Dedifferentiated amniotic fluid mesenchymal stem cell (primary cell): ENCODE measurements around the gene NTRK3.

ENCODE experiments used
- DNase-seq: peaks from one replicate; pipeline ENCODE4 v3.0.0-alpha.2; 2016; ENCODE audit errors: extremely low spot score

Gene NTRK3

DNA sequence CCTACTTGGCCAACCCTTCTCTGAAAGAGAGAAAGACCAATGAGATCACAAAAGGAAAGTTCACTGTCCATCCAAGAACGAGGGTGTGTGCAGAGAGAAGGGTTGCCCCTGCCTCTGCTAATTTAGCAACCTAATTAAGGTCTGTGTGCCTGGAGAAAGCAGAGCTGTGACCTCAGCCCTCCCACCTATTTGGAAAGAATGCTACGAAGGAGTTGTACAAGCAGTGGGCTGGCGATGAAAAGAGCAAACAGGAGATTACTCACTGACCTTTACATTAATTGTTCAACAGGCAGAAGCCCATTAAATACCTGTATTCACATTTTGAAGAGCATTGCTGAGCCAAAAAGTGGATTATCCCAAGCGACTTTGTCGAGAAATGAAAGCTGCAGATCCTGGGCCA is 314.9 kb downstream of the NTRK3 start:
- DNase-seq = no peak

DNA sequence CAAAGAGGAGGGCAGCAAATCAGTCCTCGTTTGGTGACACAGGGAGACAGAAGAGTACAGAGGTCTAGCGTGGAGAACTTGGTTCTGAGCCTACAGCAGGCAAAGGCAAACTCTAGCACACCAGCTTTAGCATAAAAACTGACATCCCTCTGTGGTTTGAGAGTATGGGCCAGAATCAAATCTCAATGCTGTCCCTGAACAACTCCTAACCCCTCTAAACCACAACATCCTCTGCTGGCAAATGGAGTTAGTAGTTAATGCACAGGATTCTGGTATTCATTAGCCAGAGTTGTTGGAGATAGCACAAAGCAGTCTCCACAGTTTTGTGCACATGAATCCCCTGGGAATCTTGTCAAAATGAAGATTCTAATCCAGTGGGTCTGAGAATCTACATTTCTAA is 315.8 kb downstream of the NTRK3 start:
- no peak for DNase-seq

DNA sequence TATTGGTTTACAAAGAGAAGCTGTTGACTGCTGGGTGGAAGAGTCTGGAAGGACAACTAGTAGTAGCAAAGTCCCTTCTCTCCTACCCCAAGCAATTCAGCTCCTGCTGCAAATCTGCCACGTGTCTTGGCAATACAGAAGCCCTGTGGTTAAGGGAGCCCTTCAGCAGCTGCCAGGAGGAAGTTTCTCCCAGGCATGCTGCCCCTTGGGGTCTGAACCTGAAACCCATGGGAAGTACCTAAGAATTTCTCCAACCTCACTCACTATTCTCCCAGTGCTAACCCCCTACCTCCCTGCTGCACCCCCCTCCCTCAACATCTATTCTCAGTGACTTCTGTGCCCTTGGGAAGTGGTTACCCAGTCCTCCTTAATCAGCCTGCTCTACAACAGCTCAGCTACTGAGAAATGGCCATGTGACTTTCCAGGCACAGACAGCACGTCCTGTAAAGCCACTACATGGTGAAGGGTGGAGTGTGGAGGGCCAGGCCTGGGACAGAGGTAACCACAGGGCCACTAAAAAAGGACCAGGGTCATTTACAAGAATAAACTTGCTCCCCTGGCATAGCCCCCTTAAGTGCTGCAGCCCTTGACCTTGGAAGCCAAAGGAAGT is 316.6 kb downstream of the NTRK3 start:
- no peak for DNase-seq

DNA sequence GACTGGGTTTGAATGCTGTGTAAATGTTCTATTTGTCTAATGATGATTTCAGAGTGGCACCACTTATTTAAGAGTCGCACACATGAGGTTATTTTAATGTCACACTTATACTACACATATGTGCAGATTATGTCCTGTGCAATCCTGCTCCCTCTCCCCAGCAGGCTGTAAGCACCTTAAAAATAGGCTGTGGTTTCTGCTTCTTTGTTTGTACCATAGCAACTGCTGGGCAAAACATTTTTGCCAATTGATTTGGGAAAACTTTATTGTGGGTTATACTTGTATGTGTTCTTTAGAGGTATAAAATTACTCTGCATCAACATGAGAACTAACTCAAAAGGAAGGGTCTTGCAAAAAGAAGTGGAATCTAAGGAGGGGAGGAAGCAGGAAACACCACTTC is 318.5 kb downstream of the NTRK3 start:
- DNase-seq = no peak

DNA sequence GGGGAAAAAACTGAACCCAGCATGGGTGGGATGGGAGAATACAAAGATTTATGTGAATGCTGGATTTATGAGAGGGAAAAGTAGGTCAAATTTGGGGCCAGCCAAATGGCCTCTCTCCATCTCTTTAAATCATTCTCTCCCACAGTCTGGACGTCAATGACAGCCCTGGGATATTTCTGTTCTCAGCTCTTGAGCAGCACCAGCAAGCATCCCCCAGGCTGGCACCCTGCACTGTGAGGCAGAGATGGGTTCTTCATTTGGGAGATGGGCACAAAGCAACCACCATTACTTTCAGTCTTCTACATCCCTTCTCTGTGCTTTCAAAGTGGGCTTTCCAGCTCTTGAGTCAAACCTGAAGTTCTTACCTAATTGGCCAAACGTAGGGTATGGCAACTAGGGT is 321.0 kb downstream of the NTRK3 start:
- no peak for DNase-seq

DNA sequence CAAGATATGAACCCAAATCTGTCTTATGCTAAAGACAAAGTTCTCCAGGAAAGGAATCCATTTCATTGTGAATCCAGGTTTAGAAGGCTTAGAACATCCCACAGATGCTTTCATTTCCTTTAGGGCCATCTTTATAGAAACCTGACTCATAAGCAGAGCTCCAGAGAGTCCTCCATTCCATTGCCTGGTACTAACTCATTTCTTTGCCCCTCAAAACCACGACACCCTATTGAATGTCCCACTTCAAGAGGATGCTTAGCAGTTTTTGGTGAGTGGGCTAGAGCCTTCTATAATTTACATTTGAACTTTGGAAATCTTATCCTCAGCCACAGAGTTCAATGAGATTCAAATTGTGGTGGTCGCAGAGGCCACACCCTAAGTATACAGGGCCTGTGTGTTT is 325.0 kb downstream of the NTRK3 start:
- DNase-seq = no peak

DNA sequence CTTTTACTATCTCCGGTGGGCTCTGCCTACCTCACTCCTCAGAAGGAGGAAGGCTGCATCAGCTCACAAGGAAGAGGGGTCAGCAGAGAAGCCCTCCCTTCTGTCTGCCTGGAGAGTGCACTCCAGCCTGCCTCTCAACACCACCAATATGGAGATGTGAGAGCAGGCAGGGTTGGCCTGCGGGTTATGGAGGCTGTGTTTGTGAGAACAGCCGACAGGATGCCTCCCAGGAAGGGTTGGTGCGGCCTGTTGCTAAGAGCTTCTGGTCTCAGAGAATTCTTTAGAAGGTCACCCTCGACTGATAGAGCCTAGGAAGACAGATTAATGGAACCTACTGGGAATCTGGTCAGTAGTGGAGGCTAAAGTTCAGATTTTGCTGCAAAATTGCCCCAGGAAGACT is 326.1 kb downstream of the NTRK3 start:
- no peak for DNase-seq

DNA sequence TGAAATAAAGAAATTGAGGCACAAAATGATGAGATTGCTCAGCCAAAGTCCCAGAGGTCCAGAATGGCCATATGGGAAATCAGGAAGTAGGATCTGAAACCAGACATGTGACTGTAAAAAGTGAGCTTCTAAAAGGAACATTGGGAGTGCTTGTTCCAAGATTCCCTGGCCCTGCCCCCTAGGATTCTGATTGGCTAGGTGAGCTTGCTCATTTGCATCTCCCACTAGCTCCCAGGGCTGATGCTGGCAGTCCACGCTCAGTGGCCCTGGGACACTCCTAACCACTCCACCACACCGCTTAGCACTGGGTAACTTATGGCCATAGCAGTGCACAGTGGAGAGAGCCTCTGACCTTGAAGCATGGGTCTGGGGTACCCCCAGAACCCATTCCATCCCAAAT is 326.7 kb downstream of the NTRK3 start:
- no peak for DNase-seq

DNA sequence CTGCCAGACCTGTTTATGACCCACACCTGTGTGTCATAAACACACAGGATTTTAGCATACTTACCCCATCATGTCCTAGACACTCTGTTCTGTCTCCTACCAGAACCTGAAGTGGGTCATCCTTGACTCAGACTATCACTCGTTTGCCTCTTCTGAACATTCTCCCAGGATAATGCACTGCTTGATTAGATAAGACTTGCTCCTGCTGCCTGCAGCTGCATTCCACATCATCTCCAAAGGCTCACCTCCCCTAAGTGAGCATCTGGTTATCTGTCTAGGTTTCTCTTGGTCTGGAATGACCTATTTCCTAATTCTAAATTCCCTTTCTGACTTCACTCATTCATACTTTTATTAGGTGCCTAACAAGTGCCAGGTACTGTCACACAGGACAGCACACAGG is 332.1 kb downstream of the NTRK3 start:
- DNase-seq = no peak

DNA sequence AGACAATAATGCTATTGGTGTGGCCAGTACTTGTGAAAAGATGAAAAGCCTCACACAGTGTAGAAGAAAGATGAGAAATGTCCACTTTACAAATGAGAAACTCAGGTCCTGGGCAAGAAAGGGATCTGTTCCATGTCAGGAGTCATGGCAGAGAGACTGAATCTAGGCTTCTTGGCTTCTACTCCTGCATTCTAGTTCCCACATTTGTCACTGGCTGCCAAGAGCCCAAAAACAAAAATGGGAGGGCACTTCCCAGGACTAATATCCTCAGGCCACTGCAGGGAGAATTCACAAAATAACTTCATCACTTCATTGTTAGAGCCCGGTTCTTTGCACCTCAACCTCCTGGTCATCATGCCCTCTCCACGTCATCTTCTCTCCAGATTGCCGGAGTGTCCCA is 337.5 kb downstream of the NTRK3 start:
- no peak for DNase-seq

DNA sequence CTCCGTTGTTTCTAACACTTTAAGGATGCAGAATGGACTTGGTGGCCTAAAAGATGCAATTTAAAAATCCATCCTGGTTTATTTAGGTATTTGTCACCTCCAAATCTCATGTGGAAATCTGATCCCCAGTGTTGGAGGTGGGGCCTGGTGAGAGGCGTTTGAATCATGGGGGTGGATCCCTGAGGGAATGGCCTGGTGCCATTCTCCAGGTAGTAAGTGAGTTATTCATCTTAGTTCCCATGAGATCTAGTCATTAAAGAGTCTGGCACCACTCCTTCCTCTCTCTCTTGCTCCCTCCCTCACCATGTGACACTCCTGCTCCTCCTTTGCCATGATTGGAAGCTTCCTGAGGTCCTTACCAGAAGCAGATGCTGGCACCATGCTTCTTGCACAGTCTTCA is 339.1 kb downstream of the NTRK3 start:
- no peak for DNase-seq

DNA sequence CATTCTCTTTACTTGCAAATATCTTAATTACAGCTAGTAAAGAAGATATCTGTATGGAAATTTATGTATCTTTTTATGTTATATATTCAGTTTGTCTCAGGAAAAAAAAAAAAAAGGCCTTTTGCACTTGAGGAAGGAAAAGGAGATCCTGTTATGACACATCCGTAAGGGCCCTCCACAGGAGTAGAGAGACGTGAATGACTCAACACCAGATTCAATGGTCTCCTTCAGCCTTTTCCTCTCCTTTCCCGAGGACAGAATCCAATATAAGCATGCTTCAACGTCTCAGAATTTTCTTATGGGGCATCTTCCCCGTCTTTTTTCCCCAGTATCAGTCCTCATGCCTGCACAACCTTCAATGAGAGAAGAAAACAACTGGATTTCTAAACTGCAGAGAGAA is 340.3 kb downstream of the NTRK3 start:
- DNase-seq = no peak

DNA sequence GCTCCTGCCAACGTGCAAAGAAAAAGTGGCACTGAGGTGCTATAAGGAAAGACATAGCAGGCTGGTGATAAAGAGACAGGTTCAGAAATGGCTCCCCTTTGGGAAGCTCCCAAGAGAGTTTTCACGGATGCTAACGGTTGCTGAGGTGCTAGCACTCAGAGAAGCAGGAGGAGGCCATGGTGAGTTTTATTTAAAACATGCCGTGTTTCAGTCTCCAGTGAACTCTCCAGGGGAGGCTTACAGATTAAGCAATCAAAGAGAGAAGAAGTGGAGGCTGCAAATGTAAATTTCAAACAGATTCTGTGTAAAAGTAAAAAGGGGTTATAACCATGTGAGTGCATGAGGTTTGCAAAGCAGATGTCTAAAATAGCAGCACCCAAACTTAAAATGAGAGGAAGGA is 346.2 kb downstream of the NTRK3 start:
- no peak for DNase-seq

DNA sequence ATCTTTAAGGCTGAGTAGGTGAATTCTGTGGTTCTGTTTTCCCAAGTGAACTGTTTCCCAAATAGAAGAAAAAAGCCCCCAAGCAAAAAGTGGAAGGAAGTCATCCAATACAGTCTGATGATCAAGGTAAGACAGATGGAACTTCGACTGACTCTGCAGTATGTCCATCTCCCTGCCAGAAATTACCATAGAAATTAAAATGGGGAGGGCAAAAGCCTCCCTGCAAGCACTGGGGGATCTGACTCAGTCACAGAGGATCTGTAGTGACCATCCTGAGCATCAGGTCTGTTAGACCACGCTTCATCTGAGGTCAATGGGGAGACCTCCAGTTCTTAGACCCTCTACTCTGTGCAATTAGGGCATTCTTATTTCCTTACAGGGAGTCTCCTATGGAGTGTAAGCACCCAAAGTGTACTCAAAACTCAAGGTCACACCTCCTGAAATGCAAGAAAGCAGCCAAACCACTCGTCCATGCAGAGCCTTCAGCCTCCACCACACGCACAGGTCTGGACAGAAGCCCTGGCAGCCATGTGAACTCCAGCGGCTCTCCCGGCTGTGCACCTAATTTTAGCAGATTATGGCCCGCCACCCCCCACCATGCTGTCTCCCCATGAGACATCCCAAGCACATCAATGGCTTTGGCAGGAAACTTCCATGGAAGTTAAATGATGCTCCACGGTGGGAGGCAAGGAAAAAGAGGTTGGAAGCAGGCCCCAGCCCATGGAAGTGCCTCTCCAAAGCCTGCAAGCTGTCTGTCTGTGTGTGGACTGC is 348.7 kb downstream of the NTRK3 start:
- no peak for DNase-seq

DNA sequence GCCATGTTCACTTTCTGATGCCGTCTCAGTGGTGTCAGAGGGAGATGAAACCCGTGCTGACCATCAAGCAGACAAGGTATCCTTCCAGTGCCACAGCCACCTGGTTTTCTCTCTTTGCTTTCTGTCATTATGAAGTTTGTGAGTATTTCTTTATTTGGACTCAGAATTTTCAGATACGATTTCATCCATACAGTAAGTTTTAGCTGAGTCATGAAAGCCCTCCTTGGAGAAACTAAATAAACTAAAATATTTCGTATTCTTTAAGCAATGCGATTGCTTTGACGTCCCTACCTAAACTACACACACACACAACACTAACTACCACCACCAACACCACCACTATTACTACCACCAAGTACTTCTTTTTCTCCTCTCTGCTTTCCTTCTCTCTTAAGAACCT is 350.1 kb downstream of the NTRK3 start:
- DNase-seq = no peak

DNA sequence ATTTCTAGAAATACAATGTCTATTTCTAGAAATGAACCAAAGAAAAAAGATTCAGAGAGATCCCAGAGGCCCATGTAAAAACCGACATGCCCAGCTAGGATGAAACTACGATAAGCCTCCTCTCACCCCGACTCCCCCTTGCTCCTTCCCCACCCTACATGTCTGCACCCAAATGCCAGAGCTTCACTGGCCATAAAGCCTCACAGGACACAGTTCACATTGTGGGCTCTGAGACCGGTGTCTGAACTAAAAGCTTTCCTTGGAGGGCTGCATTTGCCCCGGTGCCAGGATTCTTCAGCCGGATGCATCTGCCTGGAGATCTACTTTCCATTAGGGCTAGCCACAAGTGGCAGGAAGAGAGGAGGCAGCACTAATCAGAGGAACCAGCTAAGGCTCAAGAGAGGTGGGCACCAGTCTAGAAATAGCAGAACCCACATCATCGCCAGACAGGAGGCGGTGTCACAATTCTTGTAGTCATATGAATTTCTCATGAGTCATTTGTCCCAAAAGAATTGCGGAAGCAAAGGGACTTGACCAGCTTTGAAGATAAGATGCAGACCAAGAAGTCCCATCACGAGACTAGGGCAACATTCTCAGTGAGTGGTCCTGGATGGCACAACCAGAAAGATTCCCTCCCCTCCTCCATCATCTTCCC is 353.6 kb downstream of the NTRK3 start:
- DNase-seq = no peak

DNA sequence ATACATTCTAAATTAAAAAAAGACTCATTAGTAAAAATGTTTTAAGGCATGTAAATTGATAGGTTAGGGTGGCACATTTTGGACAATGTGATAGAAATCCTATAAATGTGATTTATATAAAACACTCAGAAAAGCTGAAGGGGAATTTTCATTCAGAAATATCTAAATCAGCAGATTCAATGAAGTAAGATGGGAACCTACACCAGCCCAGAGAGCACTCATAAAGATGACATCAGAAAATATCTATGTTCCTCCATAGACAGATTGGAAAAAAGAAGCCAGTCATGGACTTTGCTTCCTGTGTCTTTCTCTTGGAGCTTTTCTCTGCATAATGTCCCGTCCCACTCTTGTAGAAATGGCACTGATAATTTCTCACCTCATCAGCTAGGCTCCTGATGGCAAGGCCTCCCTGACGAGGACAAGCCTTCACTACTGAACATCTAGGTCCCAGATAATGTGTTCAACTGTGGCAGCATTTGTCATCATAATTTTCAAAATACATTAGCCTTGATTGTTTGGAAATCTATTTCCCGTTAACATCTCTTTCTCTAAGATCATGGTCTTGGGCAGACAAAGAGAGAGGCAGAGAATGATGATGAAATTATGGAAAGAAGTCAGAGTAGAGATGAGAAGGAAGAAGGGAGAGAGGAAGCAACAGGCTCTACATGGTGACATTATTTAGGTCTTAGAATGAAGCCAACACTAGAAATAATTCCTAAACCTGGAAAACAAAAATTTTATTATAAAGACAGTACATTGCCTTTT is 354.4 kb downstream of the NTRK3 start:
- no peak for DNase-seq

DNA sequence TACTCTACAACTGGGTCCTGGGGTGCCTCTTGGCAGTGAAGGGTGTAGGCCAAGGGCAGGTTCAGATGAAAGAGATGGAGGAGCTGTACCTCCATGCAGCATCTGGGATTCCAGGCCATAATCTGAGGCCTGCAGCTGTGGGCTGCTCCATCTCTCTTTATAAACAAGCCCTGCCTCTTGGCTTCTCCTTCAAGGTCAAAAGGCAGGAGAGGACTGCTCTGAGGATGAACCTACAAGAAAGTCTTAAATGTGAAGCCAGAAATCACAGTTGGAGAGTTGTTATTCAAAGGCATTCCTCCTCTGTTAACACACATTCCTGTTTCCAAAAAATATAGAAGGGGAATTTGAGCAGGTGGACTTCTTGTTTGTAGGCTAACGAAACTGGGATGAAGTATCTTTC is 355.5 kb downstream of the NTRK3 start:
- no peak for DNase-seq

DNA sequence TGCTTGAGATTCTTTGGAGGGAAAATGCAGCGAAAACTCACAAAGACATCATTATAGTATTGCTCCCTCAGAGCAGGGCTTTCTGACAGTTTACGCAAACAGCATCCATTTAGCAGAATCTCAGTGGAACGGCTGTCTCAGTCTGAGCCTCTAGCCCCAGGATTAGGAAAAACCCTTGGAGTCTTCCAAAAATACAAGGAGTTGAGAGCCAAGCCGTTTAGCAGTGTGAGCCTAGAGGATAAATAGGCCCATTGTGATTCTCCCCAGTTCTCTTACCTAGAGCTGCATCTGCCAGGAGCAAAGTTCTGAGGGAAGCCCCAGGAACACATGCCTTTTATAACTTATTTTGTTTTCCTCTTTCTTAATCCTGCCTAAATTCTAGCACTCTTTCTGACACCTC is 359.6 kb downstream of the NTRK3 start:
- no peak for DNase-seq

DNA sequence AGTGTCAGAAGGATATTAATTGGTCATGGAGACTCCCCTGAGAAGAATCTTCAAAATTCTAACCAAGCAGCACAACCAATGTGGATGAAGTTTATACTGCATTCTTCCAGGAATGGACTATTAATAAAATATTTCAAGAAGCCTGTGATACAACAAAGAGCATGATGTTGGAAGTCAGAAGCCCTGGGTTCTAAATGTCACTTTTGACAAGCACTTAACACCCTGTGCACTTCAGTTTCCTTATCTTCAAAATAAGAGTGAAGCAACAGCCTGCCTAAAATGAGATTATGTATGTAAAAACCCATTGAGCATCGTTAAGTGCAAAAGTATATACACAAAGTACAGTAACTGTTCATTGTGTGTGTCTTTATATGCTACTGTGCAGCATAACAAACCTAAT is 369.4 kb downstream of the NTRK3 start:
- DNase-seq = no peak

DNA sequence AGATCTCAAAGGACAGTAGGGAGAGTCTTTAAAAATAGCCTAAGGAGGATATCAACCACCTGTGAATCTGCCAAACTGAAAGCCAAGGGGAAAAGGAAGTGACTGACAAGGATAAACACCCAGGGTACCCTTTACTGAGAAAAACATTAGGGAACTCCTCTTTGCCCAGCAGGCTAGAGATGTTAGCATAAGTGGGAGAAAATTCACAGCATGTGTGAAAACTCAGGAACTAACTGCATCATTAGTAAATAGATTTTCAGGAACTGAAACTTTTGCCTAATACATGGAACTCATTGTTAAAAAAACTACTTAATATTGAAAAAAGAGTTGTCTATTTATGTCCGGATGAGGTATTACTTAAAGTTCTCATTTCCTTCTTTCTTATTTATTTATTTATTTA is 375.5 kb downstream of the NTRK3 start:
- DNase-seq = no peak

DNA sequence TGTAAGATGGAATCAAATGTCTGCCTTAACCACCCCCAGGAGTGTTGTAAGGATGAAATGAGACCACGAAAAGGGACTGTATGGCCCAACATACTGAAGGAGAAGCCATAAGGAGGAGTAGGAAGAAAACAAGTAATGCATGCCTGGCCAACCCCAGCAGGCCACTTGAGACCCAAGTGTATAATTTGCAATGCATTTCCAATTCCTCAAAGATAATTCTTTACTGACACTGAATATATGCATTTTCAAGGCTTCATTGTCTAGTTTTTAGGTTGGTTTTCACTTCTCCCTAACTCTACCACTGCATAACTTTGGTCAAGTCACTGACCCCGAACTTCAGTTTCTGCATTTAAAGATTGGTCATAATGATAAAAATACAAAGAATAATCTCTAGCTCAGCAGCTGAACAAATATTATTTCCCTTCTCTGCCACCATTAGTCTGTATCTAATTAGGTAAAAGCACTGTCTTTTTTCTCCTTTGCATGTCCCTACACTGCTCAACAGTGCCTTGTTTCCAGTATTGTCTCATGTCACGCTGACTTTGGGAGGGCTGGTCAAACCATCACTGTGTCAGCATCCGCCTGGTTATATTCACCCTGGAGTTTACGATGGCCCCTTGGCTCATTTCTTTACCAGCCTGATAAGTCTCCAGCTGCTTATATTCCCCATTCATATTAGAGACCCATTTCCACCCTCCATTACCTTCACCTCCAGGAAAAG is 378.6 kb downstream of the NTRK3 start:
- DNase-seq = no peak
